HepG2 (cell line): ENCODE measurements around the gene EMP2. TPM values are rescaled to one million over a fixed set of nuclear protein-coding genes. Genes with fewer than 3 reads are reported as not detected.
A peak's percentile ranks its signal among the peaks of the same experiment; 100 is the strongest.

Experiments used
- ATAC-seq: fragments of 200-7000 bp; cut with Tn5 transposase; 3 replicates; pipeline ENCODE4 v1.9.1; 2020; ENCODE audit warnings: mild to moderate bottlenecking, moderate library complexity
- BruUV-seq: library from RNA; stranded (reverse); fragments of 400-500 nt; replicated peaks from 2 replicates; lab custom pipeline; 2021; lab: Mats Ljungman, UMichigan
- CTCF ChIA-PET: fragments of 300-600 bp; formaldehyde crosslinking; extraction: SDS; loops from one replicate; lab custom pipeline; 2021; ENCODE audit warnings: low total read pairs, inconsistent platforms, low intra/inter-chr PET ratio; lab: Yijun Ruan, JAX
- POLR2A ChIA-PET: fragments of 350-600 bp; sonication (Branson Sonifier 250); formaldehyde crosslinking; loops from one replicate; lab custom pipeline; 2020; ENCODE audit warnings: antibody characterized with exemption, inconsistent platforms; lab: Yijun Ruan, JAX
- DNase-seq: peaks from one replicate; pipeline ENCODE4 v3.0.0-alpha.2; 2015; ENCODE audit warnings: low spot score
- FAIRE-seq: peaks from 3 replicates; lab custom pipeline; 2011; peaks lifted over from hg19 to GRCh38; lab: Jason Lieb, UNC
- H2AFZ ChIP-seq: one replicate; pipeline ENCODE4 v1.6.1; 2011; ENCODE audit warnings: low read length, inconsistent platforms
- H3K27ac ChIP-seq: fragments of 300-600 bp; 3 replicates; pipeline ENCODE4 v1.8.0; 2011; ENCODE audit warnings: mixed run types, mild to moderate bottlenecking, mixed read lengths, low read length, inconsistent platforms; ENCODE audit not compliant: insufficient read depth; ENCODE audit errors: extremely low read length
- H3K27me3 ChIP-seq, 2 experiments: fragments of 200-600 bp in 1 of 2; 2 replicates in 1 of 2; 3 replicates in 1 of 2; pipeline versions ENCODE4 v1.6.0 to v1.8.0; 2011; ENCODE audit warnings: low read length in 2 of 2, mild to moderate bottlenecking in 2 of 2, moderate library complexity in 2 of 2, inconsistent platforms in 1 of 2; ENCODE audit not compliant: insufficient read depth in 2 of 2, control insufficient read depth in 1 of 2
- H3K36me3 ChIP-seq, 2 experiments: fragments of 200-600 bp in 1 of 2; replicated peaks in 1 of 2; 2 replicates in 1 of 2; 3 replicates in 1 of 2; pipeline versions ENCODE4 v1.5.1 to v1.8.0; 2011; ENCODE audit warnings: low read length in 2 of 2, inconsistent platforms in 1 of 2; ENCODE audit not compliant: insufficient read depth in 2 of 2, control insufficient read depth in 1 of 2
- H3K4me1 ChIP-seq: 2 replicates; pipeline ENCODE4 v1.5.1; 2012; ENCODE audit warnings: low read length, inconsistent platforms; ENCODE audit not compliant: insufficient read depth
- H3K4me2 ChIP-seq: 2 replicates; pipeline ENCODE4 v1.6.0; 2011; ENCODE audit warnings: low read depth, low read length, inconsistent platforms
- H3K4me3 ChIP-seq, 3 experiments: fragments of 200-600 bp in 1 of 3; sonication (generic), shearing (Covaris generic) in 1 of 3; replicated peaks in 1 of 3; 2 replicates each; pipeline ENCODE4 v1.5.1; 2011 to 2016; ENCODE audit warnings: low read length in 3 of 3, inconsistent platforms in 2 of 3, low read depth in 2 of 3, mild to moderate bottlenecking in 2 of 3, control low read depth in 1 of 3, mixed read lengths in 1 of 3; ENCODE audit not compliant: insufficient read depth in 1 of 3
- H3K79me2 ChIP-seq: one replicate; pipeline ENCODE4 v1.6.1; 2011; ENCODE audit warnings: low read length, inconsistent platforms; ENCODE audit not compliant: insufficient read depth
- H3K9ac ChIP-seq: 2 replicates; pipeline ENCODE4 v1.6.0; 2011; ENCODE audit warnings: mild to moderate bottlenecking, low read depth, low read length, inconsistent platforms; ENCODE audit not compliant: insufficient read depth
- H3K9me3 ChIP-seq: 2 replicates; pipeline ENCODE4 v1.5.1; 2012; ENCODE audit warnings: mild to moderate bottlenecking, low read length
- H4K20me1 ChIP-seq: 2 replicates; pipeline ENCODE4 v1.6.0; 2011; ENCODE audit warnings: inconsistent platforms, mild to moderate bottlenecking, low read length, moderate library complexity; ENCODE audit not compliant: insufficient read depth
- ADNP ChIP-seq: sonication (generic); formaldehyde crosslinking; IDR thresholded peaks from 2 replicates; pipeline ENCODE4 v1.4.0; 2020; ENCODE audit warnings: missing genetic modification reagents
- ELK4 ChIP-seq: sonication (generic); formaldehyde crosslinking; IDR thresholded peaks from 2 replicates; pipeline ENCODE4 v1.9.0; 2021; ENCODE audit warnings: missing genetic modification reagents, borderline replicate concordance
- FOSL1 ChIP-seq: sonication (generic); formaldehyde crosslinking; IDR thresholded peaks from 2 replicates; pipeline ENCODE4 v1.9.0; 2021; ENCODE audit warnings: missing genetic modification reagents, borderline replicate concordance
- RBAK ChIP-seq: sonication (generic); formaldehyde crosslinking; IDR thresholded peaks from 2 replicates; pipeline ENCODE4 v1.5.1; 2020; ENCODE audit warnings: mild to moderate bottlenecking, missing genetic modification reagents
- SP140L ChIP-seq: sonication (generic); formaldehyde crosslinking; IDR thresholded peaks from 2 replicates; pipeline ENCODE4 v1.4.0; 2020; ENCODE audit warnings: missing genetic modification reagents, borderline replicate concordance
- ZBTB43 ChIP-seq: sonication (generic); formaldehyde crosslinking; conservative IDR thresholded peaks from 2 replicates; pipeline ENCODE4 v1.4.0; 2020; ENCODE audit warnings: missing genetic modification reagents
- ZFP90 ChIP-seq: sonication (generic); formaldehyde crosslinking; IDR thresholded peaks from 2 replicates; pipeline ENCODE4 v1.8.0; 2022; ENCODE audit warnings: missing genetic modification reagents, mild to moderate bottlenecking, inconsistent platforms, borderline replicate concordance
- ZNF331 ChIP-seq: sonication (generic); formaldehyde crosslinking; IDR thresholded peaks from 2 replicates; pipeline ENCODE4 v1.4.0; 2020; ENCODE audit warnings: missing genetic modification reagents
- in situ Hi-C: cut with HindIII; loops from 2 replicates; pipeline ENCODE4 v1.10.0; 2017; ENCODE audit warnings: low pct_unique_long_range_greater_than_20kb; ENCODE audit not compliant: extremely low pct_ligation_motif_present
- intact Hi-C: fragments of 100-400 bp; cut with micrococcal nuclease; formaldehyde crosslinking; loops from one replicate; pipeline ENCODE4 v1.10.0; 2022; ENCODE audit not compliant: unreplicated experiment
- polyA plus RNA-seq, 8 experiments: library from polyadenylated mRNA; depleted of rRNA in 3 of 8; stranded (reverse) in 7 of 8; unstranded in 1 of 8; fragments of >200 nt; fragmentation: Illumina TruSeq in 4 of 8; extraction: Trizol in 4 of 8; gene quantifications; 2 replicates each; pipeline versions ENCODE4 v1.2.1 to v1.2.3, GENCODE V29; 2011 to 2016; ENCODE audit warnings: low read depth in 4 of 8, missing spikeins in 1 of 8, mixed read lengths in 1 of 8; ENCODE audit not compliant: insufficient read depth in 1 of 8
- total RNA-seq, 5 experiments: library from RNA; depleted of rRNA; stranded (reverse); fragments of >200 nt; fragmentation: Illumina TruSeq; extraction: Trizol; gene quantifications; 2 replicates each; pipeline ENCODE4 v1.2.3, GENCODE V29; 2016; ENCODE audit warnings: low read depth in 1 of 5
- TF ChIP-seq, protein P1 (sequence below): sonication (generic); formaldehyde crosslinking; IDR thresholded peaks from 2 replicates; pipeline ENCODE4 v1.5.0; 2020; ENCODE audit warnings: mild to moderate bottlenecking, missing genetic modification reagents
- TF ChIP-seq, protein P2 (sequence below), 2 experiments: IDR thresholded peaks; 2 replicates each; pipeline ENCODE4 v1.6.1; 2011 to 2012; ENCODE audit warnings: low read length in 2 of 2, borderline replicate concordance in 1 of 2, low read depth in 1 of 2, mild to moderate bottlenecking in 1 of 2, moderate library complexity in 1 of 2

Gene EMP2
- total and polyA plus RNA-seq, 2 of the 13 experiments (the other 11 are each of a cell fraction or from before 2014, with no cell fraction given) = 24.6 to 91.2 TPM

DNA sequence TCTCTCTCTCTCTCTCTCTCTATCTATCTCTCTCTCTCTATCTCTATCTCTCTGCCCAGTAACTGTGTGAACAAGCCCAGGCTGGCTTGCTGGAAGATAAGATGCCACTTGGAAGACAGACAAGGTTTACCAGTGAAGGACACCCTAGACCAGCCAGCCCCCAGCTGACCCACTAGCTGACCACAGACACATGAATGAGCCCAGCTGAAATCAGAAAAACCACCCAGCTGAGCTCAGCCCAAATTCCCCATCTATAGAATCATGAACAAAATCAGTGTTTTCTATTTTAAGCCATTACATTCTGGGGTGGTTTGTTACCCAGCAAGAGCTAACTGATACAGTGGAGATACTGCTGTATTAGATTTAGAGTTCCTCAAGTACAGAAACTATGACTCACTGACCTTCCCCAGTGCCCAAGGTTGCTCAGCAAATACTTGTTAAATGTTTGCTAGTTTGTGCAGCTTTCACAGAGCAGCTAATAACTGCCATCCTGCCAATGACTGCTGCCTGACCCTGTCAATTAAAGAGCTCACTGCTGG is 18.0 kb downstream of the EMP2 start:
- TF ChIP-seq, protein P1, sequence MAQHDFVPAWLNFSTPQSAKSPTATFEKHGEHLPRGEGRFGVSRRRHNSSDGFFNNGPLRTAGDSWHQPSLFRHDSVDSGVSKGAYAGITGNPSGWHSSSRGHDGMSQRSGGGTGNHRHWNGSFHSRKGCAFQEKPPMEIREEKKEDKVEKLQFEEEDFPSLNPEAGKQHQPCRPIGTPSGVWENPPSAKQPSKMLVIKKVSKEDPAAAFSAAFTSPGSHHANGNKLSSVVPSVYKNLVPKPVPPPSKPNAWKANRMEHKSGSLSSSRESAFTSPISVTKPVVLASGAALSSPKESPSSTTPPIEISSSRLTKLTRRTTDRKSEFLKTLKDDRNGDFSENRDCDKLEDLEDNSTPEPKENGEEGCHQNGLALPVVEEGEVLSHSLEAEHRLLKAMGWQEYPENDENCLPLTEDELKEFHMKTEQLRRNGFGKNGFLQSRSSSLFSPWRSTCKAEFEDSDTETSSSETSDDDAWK (CRISPR knock-in tag) = no peak
- TF ChIP-seq ZNF331 (CRISPR knock-in tag) (peak; percentile 97), ELK4 (CRISPR knock-in tag) (no peak), RBAK (CRISPR knock-in tag) (peak; percentile 96), ADNP (CRISPR knock-in tag) (0 out of 2 replicates have a peak, but pooled peaks have one; percentile 17), ZFP90 (CRISPR knock-in tag) (no peak), ZBTB43 (no peak), SP140L (no peak), FOSL1 (CRISPR knock-in tag) (0 out of 2 replicates have a peak, but pooled peaks have one; percentile 25)
- TF ChIP-seq, protein P2, sequence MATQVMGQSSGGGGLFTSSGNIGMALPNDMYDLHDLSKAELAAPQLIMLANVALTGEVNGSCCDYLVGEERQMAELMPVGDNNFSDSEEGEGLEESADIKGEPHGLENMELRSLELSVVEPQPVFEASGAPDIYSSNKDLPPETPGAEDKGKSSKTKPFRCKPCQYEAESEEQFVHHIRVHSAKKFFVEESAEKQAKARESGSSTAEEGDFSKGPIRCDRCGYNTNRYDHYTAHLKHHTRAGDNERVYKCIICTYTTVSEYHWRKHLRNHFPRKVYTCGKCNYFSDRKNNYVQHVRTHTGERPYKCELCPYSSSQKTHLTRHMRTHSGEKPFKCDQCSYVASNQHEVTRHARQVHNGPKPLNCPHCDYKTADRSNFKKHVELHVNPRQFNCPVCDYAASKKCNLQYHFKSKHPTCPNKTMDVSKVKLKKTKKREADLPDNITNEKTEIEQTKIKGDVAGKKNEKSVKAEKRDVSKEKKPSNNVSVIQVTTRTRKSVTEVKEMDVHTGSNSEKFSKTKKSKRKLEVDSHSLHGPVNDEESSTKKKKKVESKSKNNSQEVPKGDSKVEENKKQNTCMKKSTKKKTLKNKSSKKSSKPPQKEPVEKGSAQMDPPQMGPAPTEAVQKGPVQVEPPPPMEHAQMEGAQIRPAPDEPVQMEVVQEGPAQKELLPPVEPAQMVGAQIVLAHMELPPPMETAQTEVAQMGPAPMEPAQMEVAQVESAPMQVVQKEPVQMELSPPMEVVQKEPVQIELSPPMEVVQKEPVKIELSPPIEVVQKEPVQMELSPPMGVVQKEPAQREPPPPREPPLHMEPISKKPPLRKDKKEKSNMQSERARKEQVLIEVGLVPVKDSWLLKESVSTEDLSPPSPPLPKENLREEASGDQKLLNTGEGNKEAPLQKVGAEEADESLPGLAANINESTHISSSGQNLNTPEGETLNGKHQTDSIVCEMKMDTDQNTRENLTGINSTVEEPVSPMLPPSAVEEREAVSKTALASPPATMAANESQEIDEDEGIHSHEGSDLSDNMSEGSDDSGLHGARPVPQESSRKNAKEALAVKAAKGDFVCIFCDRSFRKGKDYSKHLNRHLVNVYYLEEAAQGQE (IDR thresholded peaks at IDR 0.05; ENCODE audit: borderline replicate concordance in 1 of 2, low read depth in 1 of 2, low read length in 2 of 2) = no peak
- ChIA-PET CTCF (no interaction called here), POLR2A (no interaction called here)
- H3K27ac ChIP-seq = no peak overlapping the region
- peaks cover 5% of the 10 kb centered on the region; the same call in 1 of the 2 replicates for H3K9me3 ChIP-seq
- H3K4me2 ChIP-seq = no peak overlapping the region
- no peak for DNase-seq
- intact Hi-C loops = loop anchor here (5.0 kb wide), 1 partner anchor 40 kb away; no protein-coding TSS in a partner anchor
- no peak overlapping the region for H2AFZ ChIP-seq
- no peak for FAIRE-seq
- peaks cover 37% of the 10 kb centered on the region for H3K4me1 ChIP-seq
- H3K79me2 ChIP-seq = peaks cover 38% of the 10 kb centered on the region
- H3K36me3 ChIP-seq = no peaks in the 10 kb centered on the region; a peak in 2 of 5 replicates
- no peak overlapping the region for H3K4me3 ChIP-seq
- H4K20me1 ChIP-seq = peaks cover 84% of the 10 kb centered on the region
- no TSS peak for BruUV-seq
- ATAC-seq = no peak
- in situ Hi-C loops = no loop called here
- no peak overlapping the region for H3K9ac ChIP-seq
- H3K27me3 ChIP-seq = no peaks in the 10 kb centered on the region
